Skeletal muscle tissue (tissue), 4 donors: ENCODE results near the gene PDE5A. TPM values are rescaled to one million over a fixed set of nuclear protein-coding genes. Genes with fewer than 3 reads are reported as not detected.
"Not testable (repeated sequence)": the region's sequence is repeated elsewhere in the genome, so short reads cannot be mapped to it uniquely, and the experiment has no call there.

Experiments used
- H3K27ac ChIP-seq: one replicate; pipeline ENCODE4 v1.7.0; 2013; ENCODE audit warnings: mild to moderate bottlenecking, low read depth, low read length, inconsistent platforms
- H3K27me3 ChIP-seq, 3 donors: one replicate each; pipeline ENCODE4 v1.7.0; 2013; ENCODE audit warnings: low read length in 3 of 3; ENCODE audit not compliant: control insufficient read depth in 3 of 3, insufficient read depth in 3 of 3
- H3K36me3 ChIP-seq, 3 donors: one replicate each; pipeline ENCODE4 v1.7.0; 2013; ENCODE audit warnings: low read length in 3 of 3; ENCODE audit not compliant: control insufficient read depth in 3 of 3, insufficient read depth in 3 of 3
- H3K4me1 ChIP-seq, 3 donors: one replicate each; pipeline ENCODE4 v1.7.0; 2013; ENCODE audit warnings: low read length in 3 of 3, mild to moderate bottlenecking in 3 of 3; ENCODE audit not compliant: control insufficient read depth in 3 of 3, insufficient read depth in 3 of 3
- H3K4me3 ChIP-seq, 3 donors: one replicate each; pipeline ENCODE4 v1.7.0; 2013; ENCODE audit warnings: low read length in 3 of 3
- H3K9ac ChIP-seq, 3 donors: one replicate each; pipeline ENCODE4 v1.7.0; 2013; ENCODE audit warnings: low read length in 3 of 3, mild to moderate bottlenecking in 3 of 3, moderate library complexity in 2 of 3, low read depth in 1 of 3
- H3K9me3 ChIP-seq, 3 donors: one replicate each; pipeline ENCODE4 v1.7.0; 2013; ENCODE audit warnings: low read length in 3 of 3; ENCODE audit not compliant: control insufficient read depth in 3 of 3
- total RNA-seq: library from RNA; depleted of rRNA; stranded (reverse); fragments of >200 nt; gene quantifications from one replicate; pipeline ENCODE4 v1.2.3, GENCODE V29; 2014
- donor health status: Osteomylitis.

Gene PDE5A
- total RNA-seq, 1 donor from 2014 or later = 27.7 TPM

GRCh38 chr4:119647558-119647957 lies 19.0 kb upstream of the PDE5A start:
- Histone ChIP-seq H3K9me3 (no peaks in the 10 kb centered on the region), H3K4me3 (no peak overlapping the region), H3K36me3 (no peaks in the 10 kb centered on the region), H3K27ac (no peak overlapping the region), H3K27me3 (no peaks in the 10 kb centered on the region), H3K4me1 (peaks cover 7 to 15% (median 12%) of the 10 kb centered on the region in 3 donors), H3K9ac (no peak overlapping the region)

DNA sequence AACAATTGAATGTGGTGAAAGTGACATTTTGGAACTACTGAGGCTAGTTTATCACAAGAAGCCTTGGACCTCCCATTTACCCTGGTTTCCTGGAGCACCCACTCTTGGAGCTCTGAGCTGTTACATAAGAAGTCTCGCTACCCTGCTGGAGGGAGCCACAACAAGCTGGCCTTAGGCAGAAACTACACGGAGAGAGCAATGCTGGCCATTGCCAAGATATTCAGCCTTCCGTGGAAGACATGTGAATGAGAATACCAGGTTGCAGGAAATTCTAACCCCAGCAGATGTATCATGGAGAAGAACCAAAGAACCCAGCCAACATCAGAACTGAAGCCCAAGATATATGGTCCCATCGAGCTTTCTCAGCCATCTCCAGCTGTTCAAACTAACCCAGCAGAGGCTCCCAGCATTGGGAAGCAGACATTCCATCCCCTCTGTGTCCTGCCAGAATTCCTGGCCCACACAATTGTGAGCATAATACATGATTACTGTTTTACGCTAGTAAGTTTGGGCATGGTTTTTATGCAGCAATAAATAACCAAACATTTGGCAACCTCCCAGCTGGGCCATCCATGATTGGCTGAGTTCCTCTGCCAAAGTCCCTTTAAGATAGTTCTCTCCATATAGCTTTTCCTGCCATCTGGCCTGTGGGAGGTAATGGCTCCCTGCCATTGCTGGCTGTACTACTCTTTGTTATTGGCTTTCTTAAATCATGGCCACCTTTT lies 17.9 kb upstream of the PDE5A start:
- H3K27ac ChIP-seq = peak overlapping the region; percentile 29
- H3K9ac ChIP-seq = no peak overlapping the region

GRCh38 chr4:119643306-119644042 lies 14.9 kb upstream of the PDE5A start:
- H3K27me3 ChIP-seq = no peaks in the 10 kb centered on the region
- no peak overlapping the region for H3K27ac ChIP-seq
- no peaks in the 10 kb centered on the region for H3K9me3 ChIP-seq
- H3K36me3 ChIP-seq = no peaks in the 10 kb centered on the region
- no peak overlapping the region for H3K9ac ChIP-seq
- H3K4me1 ChIP-seq = peaks cover 7 to 15% (median 12%) of the 10 kb centered on the region in 3 donors
- H3K4me3 ChIP-seq = no peak overlapping the region

More for the DNA sequence above, 17.9 kb upstream of the PDE5A start:
- H3K27me3 ChIP-seq = no peaks in the 10 kb centered on the region
- H3K9me3 ChIP-seq = no peaks in the 10 kb centered on the region
- peak overlapping the region; percentile 2 to 45 (median 16) for H3K4me3 ChIP-seq
- H3K36me3 ChIP-seq = no peaks in the 10 kb centered on the region
- peaks cover 7 to 15% (median 12%) of the 10 kb centered on the region in 3 donors for H3K4me1 ChIP-seq

- Histone ChIP-seq H3K4me1 (peaks cover 5 to 8% (median 8%) of the 10 kb centered on the region in 3 donors), H3K36me3 (no peaks in the 10 kb centered on the region)
Observed at GRCh38 chr4:119641765-119642164, 13.2 kb upstream of the PDE5A start.

DNA sequence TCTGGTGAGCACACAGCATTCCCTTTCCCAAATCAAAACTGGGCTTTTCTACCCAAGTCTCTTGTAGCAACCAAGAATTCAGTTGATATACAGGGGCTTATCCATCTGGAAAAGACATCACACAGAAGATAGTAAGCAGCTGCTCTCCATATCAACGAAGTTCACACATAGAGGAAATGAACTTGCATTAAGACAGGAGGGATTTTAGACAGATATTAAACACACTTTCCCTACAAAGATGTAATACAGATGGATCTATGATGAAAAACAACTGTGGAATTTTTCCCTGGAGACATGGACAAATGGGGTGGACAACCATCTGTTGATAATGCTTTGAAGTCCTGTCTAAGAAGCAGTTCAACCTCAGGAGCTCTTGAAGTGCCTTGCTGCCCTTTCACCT lies 9.8 kb upstream of the PDE5A start:
- Histone ChIP-seq H3K27ac (no peak overlapping the region), H3K27me3 (no peaks in the 10 kb centered on the region), H3K4me3 (no peak overlapping the region), H3K4me1 (no peaks in the 10 kb centered on the region), H3K9me3 (no peaks in the 10 kb centered on the region), H3K36me3 (no peaks in the 10 kb centered on the region), H3K9ac (no peak overlapping the region)

More at GRCh38 chr4:119641765-119642164, 13.2 kb upstream of the PDE5A start:
- H3K4me3 ChIP-seq = no peak overlapping the region
- no peak overlapping the region for H3K9ac ChIP-seq
- no peak overlapping the region for H3K27ac ChIP-seq
- no peaks in the 10 kb centered on the region for H3K9me3 ChIP-seq
- H3K27me3 ChIP-seq = no peaks in the 10 kb centered on the region

- H3K27me3 ChIP-seq, H3K9me3 ChIP-seq, H3K27ac ChIP-seq, H3K36me3 ChIP-seq, H3K9ac ChIP-seq, H3K4me1 ChIP-seq, H3K4me3 ChIP-seq: not testable (repeated sequence)
Observed at GRCh38 chr4:119636851-119637250, 8.2 kb upstream of the PDE5A start.

DNA sequence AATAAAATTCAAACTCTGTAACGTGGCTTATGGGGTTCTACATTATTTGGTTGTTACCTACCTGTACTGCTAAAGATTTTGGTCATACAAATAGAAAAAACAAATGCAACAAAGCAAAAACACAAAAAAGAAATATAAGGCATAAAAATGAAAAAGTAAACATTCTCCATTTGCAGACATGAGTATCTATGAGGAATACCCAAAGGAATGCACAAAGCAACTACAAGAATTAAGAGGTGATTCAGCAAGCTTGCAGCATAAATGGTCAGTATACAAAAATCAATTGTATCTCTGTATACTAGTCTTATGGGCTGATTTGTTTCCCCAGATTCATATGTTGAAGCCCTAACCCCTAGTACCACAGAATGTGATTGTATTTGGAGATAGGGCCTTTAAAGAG lies 3.6 kb upstream of the PDE5A start:
- H3K9me3 ChIP-seq = no peaks in the 10 kb centered on the region
- H3K4me3 ChIP-seq = no peak overlapping the region
- H3K9ac ChIP-seq = no peak overlapping the region
- H3K4me1 ChIP-seq = peaks cover 0 to 17% (median 3%) of the 10 kb centered on the region in 3 donors
- no peak overlapping the region for H3K27ac ChIP-seq
- no peaks in the 10 kb centered on the region for H3K36me3 ChIP-seq
- no peaks in the 10 kb centered on the region for H3K27me3 ChIP-seq

DNA sequence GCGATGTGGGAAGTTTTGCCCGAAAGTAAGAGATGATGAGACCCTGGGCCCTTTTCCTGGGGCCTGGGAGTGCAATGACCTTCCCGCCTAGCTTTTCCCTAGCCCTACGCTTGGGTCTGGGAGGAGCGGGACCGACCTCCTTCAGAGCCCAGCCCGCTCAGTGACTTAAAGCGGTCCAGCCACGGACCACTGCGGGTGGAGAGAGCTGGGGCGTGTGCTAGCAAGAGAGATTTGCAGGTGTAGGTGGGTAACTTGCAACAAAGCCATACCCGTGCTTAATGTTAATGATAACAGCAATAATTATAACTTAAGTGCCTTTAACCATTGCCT lies 503 bp upstream of the PDE5A start:
- Histone ChIP-seq H3K36me3 (no peaks in the 10 kb centered on the region), H3K27ac (peak overlapping the region; percentile 82), H3K4me3 (peak overlapping the region; percentile 84 to 94 (median 87)), H3K27me3 (no peaks in the 10 kb centered on the region), H3K9ac (peak overlapping the region; percentile 77 to 88 (median 78)), H3K4me1 (peaks cover 0 to 20% (median 9%) of the 10 kb centered on the region in 3 donors), H3K9me3 (no peaks in the 10 kb centered on the region)

DNA sequence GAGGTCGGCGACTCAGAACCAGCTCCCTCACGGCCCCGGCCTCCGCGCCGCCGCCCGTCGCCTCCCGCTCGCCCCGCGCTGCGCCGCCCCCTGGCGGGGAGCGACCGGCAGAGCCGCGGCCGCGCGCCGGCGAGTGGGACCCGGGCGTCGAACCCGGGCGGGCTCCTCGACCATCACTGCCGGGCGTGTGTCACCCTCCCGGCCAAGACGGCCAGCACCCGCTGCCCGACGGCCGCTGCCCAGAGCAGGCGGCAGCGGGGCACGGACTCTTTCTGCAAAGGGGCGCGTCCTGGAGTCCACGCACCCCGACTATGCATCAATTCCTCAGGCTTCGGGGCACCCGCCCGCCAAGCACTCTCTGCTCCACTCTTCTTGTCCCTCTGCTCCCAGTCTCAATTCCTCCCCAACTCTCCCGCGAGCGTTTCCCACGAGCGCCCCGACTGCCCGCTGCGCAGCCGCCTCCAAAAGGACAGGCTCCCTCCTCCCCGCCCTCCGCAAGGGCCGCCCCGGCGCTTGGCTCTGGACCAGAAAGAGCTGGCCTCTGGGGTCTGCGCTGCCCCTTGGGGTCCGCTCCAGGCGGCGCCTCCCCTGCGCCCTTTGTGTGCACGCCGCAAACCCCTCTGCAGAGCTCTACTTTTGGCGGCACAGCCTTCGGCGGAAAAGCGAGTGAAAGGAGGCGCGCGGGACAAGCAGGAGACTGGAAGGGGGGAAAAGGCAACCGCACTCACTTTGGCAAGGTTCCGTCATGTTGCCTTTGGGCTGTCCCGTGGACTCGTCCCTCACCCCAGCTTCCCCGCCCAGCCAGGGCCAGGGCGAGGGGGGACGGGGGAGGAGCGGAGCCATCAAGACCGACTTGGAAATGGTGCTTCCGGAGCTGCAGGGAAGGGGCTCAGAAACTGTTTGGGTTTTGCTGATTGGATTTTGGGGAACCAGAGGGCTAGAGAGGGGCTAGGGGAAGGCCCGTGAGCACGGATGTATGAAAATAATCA lies 1.0 kb downstream of the PDE5A start:
- Histone ChIP-seq H3K9me3 (no peaks in the 10 kb centered on the region), H3K36me3 (no peaks in the 10 kb centered on the region), H3K4me1 (peaks cover 0 to 20% (median 9%) of the 10 kb centered on the region in 3 donors), H3K27ac (peak overlapping the region; percentile 82), H3K4me3 (peak overlapping the region; percentile 84 to 94 (median 90)), H3K9ac (peak overlapping the region; percentile 85 to 88 (median 88)), H3K27me3 (no peaks in the 10 kb centered on the region)
